LNCaP clone FGC (cell line): Measurements from ENCODE around the gene ZNRF2.

Experiments
- DNase-seq: peaks from one replicate; pipeline ENCODE4 v3.0.0-alpha.2; 2011; ENCODE audit warnings: low read depth
- H3K4me3 ChIP-seq: 2 replicates; pipeline ENCODE4 v1.5.1; 2011; ENCODE audit warnings: mild to moderate bottlenecking, low read depth, low read length, control low read depth
- CTCF ChIP-seq: IDR thresholded peaks from 2 replicates; pipeline ENCODE4 v1.5.1; 2012; ENCODE audit warnings: mild to moderate bottlenecking; ENCODE audit not compliant: control insufficient read depth, insufficient read depth; ENCODE audit errors: extremely low read depth

The ZNRF2 gene

GRCh38 chr7:30312178-30312577 lies 27.8 kb downstream of the ZNRF2 start:
- TF ChIP-seq CTCF: no peak
- H3K4me3 ChIP-seq: no peak overlapping the region
- no peak for DNase-seq

GRCh38 chr7:30313348-30313747 lies 29.0 kb downstream of the ZNRF2 start:
- no peak for TF ChIP-seq CTCF
- no peak for DNase-seq
- no peak overlapping the region for H3K4me3 ChIP-seq

- no peak overlapping the region for H3K4me3 ChIP-seq
- no peak for DNase-seq
- TF ChIP-seq CTCF: no peak
These were observed 29.4 kb downstream of the ZNRF2 start for GRCh38 chr7:30313793-30314192.

GRCh38 chr7:30315589-30315988 lies 31.2 kb downstream of the ZNRF2 start:
- DNase-seq: no peak
- TF ChIP-seq CTCF: no peak

GRCh38 chr7:30320392-30320791 lies 36.0 kb downstream of the ZNRF2 start:
- no peak for DNase-seq
- no peak overlapping the region for H3K4me3 ChIP-seq
- no peak for TF ChIP-seq CTCF

More at GRCh38 chr7:30315589-30315988, 31.2 kb downstream of the ZNRF2 start:
- H3K4me3 ChIP-seq: no peak overlapping the region

GRCh38 chr7:30321089-30321881 lies 36.9 kb downstream of the ZNRF2 start:
- DNase-seq: no peak
- TF ChIP-seq CTCF: no peak
- H3K4me3 ChIP-seq: no peak overlapping the region

- TF ChIP-seq CTCF: no peak
- DNase-seq: no peak
- H3K4me3 ChIP-seq: no peak overlapping the region
These were observed 37.4 kb downstream of the ZNRF2 start for GRCh38 chr7:30321882-30322192.
